Stimulated activated CD4-positive, alpha-beta T cell treated with anti-CD3 and anti-CD28 coated beads, Interleukin-2, amount 100 ng/mL, for 48 hours (primary cell): Measurements from ENCODE around the gene PSMB4.

Experiments used
- DNase-seq, 2 donors: peaks; one replicate each; pipeline ENCODE4 v3.0.0-alpha.2; 2020

PSMB4 gene

GRCh38 chr1:151443846-151444782 is 44.7 kb downstream of the PSMB4 start:
- DNase-seq = peak; percentile 54 to 67

- no peak for DNase-seq
Measured at GRCh38 chr1:151444783-151445177, 45.4 kb downstream of the PSMB4 start.

- no peak for DNase-seq
Measured at GRCh38 chr1:151447696-151448095, 48.3 kb downstream of the PSMB4 start.
